Stimulated activated effector memory CD8-positive, alpha-beta T cell treated with anti-CD3 and anti-CD28 coated beads, Interleukin-12 subunit alpha, Interleukin-12 subunit beta, amount 100 ng/mL, for 72 hours (primary cell): ENCODE results near the gene EXT2.

Experiments
- ATAC-seq: fragments of 150-1000 bp; cut with Tn5 transposase; 2 replicates; pipeline ENCODE4 v1.10.0; 2021
- DNase-seq, 2 donors: peaks; one replicate each; pipeline ENCODE4 v3.0.0; 2021 to 2022; ENCODE audit warnings: low spot score in 2 of 2
- H3K27ac Mint-ChIP-seq: one replicate; pipeline ENCODE4 v1.8.0; 2022; ENCODE audit warnings: mild to moderate bottlenecking, mixed read lengths
- H3K36me3 Mint-ChIP-seq: one replicate; pipeline ENCODE4 v1.8.0; 2022; ENCODE audit warnings: mild to moderate bottlenecking, mixed read lengths
- H3K4me1 Mint-ChIP-seq: one replicate; pipeline ENCODE4 v1.8.0; 2022; ENCODE audit warnings: mixed read lengths
- H3K4me3 Mint-ChIP-seq: one replicate; pipeline ENCODE4 v1.8.0; 2022; ENCODE audit warnings: mild to moderate bottlenecking, mixed read lengths
- H3K9me3 Mint-ChIP-seq: one replicate; pipeline ENCODE4 v1.8.0; 2022; ENCODE audit warnings: mixed read lengths

EXT2 gene

DNA sequence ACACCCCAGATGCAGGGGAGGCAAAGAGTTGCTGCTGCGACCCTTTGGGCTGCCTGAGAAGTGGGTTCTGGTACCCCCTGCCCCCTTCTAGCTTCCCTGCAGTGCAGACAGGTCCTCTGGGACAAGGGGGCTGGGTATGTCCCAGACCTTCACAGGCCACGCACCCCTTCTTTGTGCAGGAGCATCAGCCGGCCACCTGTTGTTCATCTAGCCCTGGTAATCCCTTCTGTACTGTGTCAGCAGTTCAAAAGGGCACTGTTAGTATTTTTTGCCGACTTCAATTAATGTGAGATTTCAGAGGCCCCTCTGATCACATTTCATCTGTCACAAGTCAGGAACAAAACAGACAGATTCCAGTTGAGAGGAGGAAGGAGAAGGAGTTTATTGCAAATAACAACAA, 164.6 kb downstream of the EXT2 start:
- Mint-ChIP-seq H3K4me1 (peaks cover 32% of the 10 kb centered on the region), H3K27ac (no peak overlapping the region), H3K9me3 (no peaks in the 10 kb centered on the region), H3K4me3 (no peak overlapping the region), H3K36me3 (no peaks in the 10 kb centered on the region)
- DNase-seq = no peak
- no peak for ATAC-seq

DNA sequence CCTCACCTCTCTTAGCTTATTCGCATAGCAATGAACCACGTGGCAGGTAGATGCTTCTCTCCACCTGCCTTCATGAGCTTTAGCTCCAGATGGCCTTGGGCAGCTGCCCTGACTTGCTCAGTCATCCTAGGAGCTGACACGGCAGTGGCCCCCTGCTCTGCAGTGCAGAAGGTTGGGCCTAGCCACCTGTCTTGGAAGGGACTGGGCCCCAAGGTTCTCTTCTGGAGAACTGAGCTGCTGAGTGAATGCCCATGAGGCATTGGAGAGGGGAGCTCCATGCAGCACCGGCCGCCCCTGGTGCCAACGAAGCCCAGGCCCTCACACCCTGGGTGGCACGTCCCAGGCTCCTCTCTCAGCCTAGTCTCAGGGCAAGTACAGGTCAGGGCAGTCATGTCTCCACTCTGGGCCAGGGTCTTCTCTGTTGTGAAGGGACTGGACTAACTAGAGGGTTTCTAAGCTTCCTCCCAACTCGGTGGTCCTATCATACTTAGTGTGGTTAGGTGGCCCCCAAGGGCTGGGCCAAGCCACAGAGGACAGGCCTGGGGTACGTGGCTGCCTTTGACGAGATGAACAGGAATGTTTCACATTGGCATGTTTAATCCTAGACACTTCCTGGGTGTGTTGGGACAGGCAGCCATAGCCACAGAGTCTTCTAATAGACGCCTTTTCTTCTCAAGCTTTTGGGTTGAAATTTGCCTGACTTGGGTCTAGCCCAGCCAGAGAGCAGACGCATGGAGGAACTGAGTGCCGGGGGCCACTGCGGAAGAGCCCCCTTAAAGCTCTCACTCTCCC, 166.5 kb downstream of the EXT2 start:
- Mint-ChIP-seq H3K27ac (no peak overlapping the region), H3K36me3 (no peaks in the 10 kb centered on the region)
- ATAC-seq = no peak

DNA sequence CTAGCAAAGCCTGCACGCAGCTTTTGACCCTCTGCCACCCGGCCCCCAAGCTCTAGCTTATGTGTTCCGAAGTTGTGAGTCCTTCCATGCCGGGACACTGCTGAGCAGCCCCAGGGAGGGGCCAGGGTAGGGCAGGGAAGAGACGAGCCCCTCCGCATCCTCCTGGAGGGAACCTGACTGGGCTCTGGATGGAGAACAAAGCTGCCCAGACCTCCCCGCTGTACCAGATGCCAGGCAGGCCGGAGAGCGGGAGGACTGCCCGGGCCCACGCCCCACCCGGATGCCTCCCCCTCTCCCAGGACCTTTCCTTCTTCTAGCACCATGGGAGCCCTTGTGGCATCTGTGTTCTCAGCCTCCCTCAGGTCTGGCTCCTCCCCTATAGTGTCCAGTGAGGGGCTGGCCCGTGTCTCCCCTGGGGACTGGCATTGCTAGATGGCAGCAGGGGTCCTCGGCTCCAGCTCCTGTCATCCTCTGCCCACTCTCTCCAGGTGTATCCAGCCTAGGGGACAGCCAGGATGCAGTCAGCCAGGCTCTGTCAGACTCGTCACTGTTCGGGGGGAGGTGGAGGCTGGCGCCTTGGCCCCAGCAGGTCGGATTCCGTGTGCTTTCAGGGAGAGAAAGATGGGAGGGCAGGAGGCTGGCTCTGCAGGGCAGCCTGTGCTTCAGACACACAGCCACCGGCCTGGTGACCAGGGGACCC, 168.4 kb downstream of the EXT2 start:
- Mint-ChIP-seq H3K9me3 (no peaks in the 10 kb centered on the region), H3K27ac (no peak overlapping the region), H3K4me3 (no peak overlapping the region)

More for the DNA sequence above, 166.5 kb downstream of the EXT2 start:
- Mint-ChIP-seq H3K9me3 (no peaks in the 10 kb centered on the region), H3K4me1 (peaks cover 30% of the 10 kb centered on the region), H3K4me3 (no peak overlapping the region)
- no peak for DNase-seq

DNA sequence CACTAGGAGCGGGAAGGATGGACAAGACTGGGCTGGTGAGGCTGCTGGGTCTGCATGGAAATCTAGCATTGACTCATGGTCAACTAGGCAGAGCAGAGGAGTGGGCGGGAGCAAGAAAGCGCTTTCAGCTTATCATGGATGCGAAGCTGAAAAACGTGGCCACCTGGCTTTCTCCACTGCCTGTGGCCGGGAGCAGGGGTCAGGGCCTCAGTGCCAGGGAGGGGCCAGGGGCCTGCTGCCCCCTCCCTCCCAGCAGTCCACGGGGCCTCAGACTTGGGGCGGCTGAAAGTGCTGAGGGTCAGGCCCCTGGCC, 168.9 kb downstream of the EXT2 start:
- no peak for DNase-seq
- ATAC-seq = no peak
- Mint-ChIP-seq H3K9me3 (no peaks in the 10 kb centered on the region), H3K4me3 (no peak overlapping the region), H3K27ac (no peak overlapping the region), H3K4me1 (peaks cover 6% of the 10 kb centered on the region), H3K36me3 (no peaks in the 10 kb centered on the region)

More for the DNA sequence above, 168.4 kb downstream of the EXT2 start:
- ATAC-seq = no peak
- Mint-ChIP-seq H3K4me1 (peaks cover 11% of the 10 kb centered on the region), H3K36me3 (no peaks in the 10 kb centered on the region)
- DNase-seq = no peak

DNA sequence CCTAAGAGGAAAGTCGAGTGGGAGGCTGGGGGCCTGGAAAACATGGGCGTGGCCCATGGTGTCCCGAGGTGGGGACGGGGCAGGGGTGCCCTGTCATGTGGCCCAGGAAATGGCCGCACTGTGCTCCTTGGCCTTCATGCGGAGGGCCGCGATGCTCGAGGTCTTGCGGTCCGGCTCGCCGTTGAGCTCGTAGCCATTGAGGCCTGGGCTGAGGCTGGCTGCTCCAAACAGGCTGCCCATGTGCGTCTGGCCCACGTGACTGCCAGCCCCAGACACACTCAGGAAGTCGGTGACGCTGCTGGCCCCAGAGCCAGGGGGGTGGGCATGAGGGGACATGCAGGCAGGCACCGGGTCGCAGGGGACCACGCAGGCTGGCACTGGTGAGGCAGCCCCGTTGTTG, 169.3 kb downstream of the EXT2 start:
- Mint-ChIP-seq H3K9me3 (no peaks in the 10 kb centered on the region), H3K4me3 (no peak overlapping the region), H3K4me1 (peaks cover 2% of the 10 kb centered on the region), H3K36me3 (no peaks in the 10 kb centered on the region), H3K27ac (no peak overlapping the region)
- DNase-seq (no peak), ATAC-seq (no peak)

DNA sequence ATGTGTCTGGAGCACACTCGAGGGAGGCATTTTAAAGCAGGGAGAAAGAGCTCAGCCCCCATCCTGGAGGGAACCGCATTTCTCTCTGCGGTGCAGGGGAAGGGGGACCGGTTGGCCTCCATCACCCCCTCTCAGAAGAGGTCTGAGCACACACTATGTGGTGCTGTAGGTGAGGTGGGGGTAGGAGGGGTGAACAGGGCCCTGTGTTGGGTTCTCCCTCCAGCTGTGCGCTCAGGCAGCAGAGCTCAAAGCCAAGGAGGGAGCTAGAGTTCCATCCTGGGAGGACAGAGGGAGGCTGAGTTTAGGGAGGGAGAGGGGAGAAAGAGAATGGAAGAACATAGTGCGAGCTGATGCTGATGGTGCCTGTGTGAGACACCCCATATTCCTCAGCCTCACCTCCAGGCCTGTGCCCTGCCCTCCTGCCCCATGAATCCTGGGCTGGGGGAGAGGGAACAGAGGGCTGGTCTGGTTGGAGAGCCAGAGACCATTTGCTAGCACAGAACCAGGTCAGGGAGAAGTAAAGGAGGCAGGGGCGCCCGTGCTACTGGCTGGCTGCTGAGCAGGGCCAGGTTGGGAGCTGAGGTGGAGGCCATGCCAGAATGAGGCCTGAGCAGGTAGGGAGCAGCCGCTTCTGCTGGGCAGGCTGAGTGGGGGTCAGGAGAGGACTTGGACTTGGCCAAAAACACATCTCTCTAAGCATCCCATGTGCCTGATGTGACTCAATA, 170.7 kb downstream of the EXT2 start:
- no peak for ATAC-seq
- no peaks in the 10 kb centered on the region for H3K4me1 Mint-ChIP-seq
- no peak overlapping the region for H3K27ac Mint-ChIP-seq

DNA sequence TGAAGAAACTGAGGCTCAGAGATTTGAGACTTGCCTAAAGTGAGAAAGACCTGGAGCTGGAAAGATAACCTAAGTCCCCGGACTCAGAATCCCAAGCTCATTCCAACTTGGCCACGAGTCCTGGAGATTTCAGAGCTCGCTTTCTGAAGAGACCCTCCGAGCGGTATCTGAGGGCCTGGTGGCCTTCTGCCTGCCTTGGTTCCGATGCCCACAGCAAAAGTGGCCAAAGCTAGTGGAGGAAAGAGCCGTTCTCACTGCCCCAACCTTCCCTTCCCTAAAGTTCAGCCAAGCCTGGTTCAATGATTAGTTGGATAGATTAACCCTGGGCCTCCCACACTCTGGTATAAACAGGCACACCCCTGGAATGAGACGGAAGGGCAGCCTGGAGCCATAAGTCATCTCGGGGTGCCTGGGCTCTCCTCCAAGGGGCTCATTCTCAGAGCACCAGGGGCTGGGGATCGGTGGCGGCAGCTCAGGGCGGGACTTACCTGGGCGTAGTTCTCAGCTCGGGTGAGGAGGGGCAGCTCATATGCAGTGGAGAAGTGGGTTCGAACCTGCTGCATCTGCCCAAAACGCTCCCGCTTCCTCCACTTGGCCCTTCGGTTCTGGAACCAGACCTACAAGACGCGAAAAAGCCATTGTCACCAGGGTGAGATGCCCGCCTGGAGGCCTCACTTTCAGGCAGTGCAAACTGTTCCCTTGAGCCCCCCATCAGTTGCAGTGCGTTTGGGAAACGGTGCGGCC, 171.7 kb downstream of the EXT2 start:
- no peak overlapping the region for H3K4me3 Mint-ChIP-seq
- H3K36me3 Mint-ChIP-seq = no peaks in the 10 kb centered on the region
- H3K9me3 Mint-ChIP-seq = no peaks in the 10 kb centered on the region
- H3K27ac Mint-ChIP-seq = no peak overlapping the region
- ATAC-seq (no peak), DNase-seq (no peak)
- H3K4me1 Mint-ChIP-seq = no peaks in the 10 kb centered on the region

More for the DNA sequence above, 170.7 kb downstream of the EXT2 start:
- no peak for DNase-seq
- no peaks in the 10 kb centered on the region for H3K9me3 Mint-ChIP-seq
- H3K36me3 Mint-ChIP-seq = no peaks in the 10 kb centered on the region
- H3K4me3 Mint-ChIP-seq = no peak overlapping the region

DNA sequence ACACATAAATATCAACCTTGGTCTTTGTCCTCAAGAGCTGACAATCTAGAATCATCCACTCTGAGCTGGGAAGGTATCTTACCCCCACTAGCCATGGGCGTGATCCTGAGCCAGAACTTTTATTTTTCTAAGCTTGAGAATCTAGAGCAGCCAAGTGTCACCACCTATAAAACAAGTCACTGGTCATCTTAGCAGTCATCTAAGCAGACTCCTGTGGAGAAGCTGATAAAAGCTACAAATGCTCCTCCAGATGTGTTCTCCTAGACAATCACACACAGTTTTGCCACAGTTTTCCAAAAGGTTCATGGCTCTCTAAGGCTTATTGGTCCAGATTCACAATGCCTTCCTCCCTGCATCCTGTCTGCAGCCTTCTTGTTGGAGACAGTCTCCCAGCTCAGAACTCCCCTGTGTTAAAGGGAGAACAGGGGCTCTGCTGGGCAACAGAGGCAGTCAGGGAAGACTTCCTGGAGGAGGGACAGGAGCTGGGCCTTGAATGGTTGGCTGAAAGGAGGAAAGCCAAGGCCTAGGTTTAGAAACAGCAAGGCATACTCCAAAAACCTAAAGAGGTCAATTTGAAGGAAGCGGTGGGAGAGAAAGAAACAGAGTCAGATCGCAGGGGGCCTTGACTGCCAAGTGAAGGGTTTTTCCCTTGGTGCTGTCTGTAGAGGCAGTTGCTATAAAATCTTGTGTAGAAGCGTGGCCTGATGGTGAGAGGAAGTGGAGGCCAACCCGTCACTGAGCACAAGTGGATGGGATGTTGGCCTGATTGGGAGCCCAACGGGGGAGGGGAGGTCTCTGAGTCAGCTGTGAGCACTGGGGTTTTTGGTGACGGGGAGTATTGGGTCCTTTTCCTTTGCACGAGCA, 172.5 kb downstream of the EXT2 start:
- H3K36me3 Mint-ChIP-seq = no peaks in the 10 kb centered on the region
- ATAC-seq = no peak
- DNase-seq = no peak
- no peak overlapping the region for H3K4me3 Mint-ChIP-seq
- H3K9me3 Mint-ChIP-seq = no peaks in the 10 kb centered on the region
- no peak overlapping the region for H3K27ac Mint-ChIP-seq
- no peaks in the 10 kb centered on the region for H3K4me1 Mint-ChIP-seq

DNA sequence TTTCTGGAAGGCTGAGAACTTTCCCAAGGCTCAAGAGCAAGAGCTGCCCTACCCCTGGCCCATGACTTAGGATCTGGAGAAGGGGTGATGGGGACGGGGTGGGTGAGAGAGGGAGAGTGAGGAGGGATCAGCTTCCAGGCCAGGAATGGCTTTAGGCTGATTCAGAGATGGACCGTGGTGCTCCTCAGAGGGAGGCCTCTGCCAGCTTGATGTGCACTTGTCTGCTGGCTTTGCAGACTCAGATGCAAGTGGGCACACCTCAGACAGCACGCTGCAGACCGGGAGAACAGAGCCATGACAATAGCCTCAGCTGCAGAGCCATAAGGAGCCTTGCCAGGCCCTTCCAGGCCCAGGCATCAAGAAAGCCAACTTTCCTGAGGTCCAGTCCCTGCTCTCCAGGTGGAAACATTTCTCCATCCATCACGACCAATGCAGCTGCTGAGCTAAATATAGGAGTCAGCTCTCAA, 173.2 kb downstream of the EXT2 start:
- no peak for DNase-seq
- H3K4me3 Mint-ChIP-seq = no peak overlapping the region

DNA sequence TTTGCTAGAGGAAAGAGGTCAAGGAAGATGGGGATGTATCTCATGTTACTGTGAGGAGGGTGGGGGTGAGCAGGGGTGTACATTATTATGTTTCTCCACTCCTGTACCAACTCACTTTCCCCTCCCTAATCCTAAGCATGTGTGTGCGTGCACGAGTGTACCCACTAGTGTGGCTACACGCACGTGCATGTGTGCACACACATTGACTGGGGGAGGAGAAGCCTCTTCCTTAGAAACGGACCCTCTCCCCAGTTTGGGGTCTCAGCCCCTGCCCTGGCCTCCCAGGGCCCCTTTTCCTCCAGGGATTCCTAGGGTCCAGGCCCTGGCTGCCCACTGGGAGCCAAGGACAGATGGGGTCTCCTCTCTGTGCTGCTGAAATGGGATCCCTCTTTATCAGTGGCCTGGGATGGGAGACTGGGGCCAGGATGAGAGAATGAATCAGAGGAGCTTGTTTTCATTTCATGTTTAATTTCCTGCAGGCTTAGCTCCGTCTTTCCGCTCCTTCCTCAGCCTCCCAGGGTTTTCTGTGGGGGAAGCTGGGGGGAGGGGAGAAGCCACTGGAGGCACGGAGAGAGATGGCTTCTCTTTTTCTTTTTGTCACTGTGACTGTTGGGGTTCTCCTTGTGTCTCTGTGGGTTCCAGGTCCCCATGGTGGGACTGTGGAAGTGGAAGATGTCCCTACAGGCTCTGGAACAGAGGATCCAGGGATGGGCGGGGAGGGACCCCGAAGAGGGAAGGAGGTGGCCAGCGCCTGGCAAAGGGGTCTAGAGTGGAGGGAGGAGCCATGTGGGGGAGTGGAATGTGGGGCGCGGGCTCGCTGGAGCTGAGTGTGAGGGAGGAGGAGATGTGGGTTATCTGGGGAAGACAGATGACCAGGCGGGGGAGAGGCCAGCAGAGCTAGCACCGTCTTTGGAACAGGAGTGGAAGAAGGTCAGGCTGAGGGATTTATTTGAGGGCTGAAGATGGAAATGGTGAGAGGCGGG, 174.2 kb downstream of the EXT2 start:
- no peak overlapping the region for H3K27ac Mint-ChIP-seq
- DNase-seq = no peak
- no peak overlapping the region for H3K4me3 Mint-ChIP-seq
- H3K36me3 Mint-ChIP-seq = no peaks in the 10 kb centered on the region
- H3K9me3 Mint-ChIP-seq = no peaks in the 10 kb centered on the region
- H3K4me1 Mint-ChIP-seq = no peaks in the 10 kb centered on the region
- no peak for ATAC-seq

More for the DNA sequence above, 173.2 kb downstream of the EXT2 start:
- ATAC-seq = no peak
- Mint-ChIP-seq H3K9me3 (no peaks in the 10 kb centered on the region), H3K4me1 (no peaks in the 10 kb centered on the region), H3K36me3 (no peaks in the 10 kb centered on the region), H3K27ac (no peak overlapping the region)

DNA sequence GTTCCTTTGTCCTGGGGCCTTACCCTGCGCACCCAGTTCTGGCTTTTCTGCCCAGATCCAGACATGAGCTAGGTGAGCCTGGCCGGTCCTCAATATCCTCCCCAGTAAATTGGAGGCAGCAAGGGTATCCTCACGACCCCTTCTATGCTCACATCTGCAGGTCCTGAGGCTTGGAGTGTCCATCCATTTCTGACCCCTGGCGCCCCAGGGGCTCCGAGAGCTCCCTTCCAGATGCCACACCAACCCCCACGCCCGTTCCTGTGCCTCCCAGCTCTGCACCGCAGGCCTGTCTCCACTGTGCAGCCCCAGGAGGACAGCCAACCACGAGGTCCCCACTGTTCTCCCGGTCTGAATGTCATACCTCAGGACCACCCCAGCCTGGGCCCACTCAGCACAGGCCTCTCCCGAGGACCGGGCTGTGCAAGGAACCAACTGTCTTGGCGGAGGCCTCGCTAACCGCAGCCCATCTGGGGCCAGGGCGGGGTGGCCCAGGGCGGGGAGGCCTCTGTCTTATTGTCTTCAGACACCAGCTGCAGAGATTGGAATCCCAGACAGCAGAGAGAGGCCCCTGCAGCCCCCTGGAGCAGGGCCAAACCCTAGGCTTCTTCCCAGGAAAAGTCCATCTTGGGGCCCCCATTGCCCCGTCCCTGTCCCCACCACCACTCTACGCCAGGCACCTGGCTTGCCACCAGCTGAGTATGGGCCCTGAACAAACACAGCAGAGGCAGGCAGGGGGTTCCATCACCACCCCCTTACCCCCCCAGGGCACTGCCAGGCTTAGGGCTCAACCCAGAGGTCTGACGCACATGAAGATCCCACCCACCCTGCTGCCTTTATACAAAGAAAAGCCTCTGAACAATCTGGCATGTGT, 175.2 kb downstream of the EXT2 start:
- H3K36me3 Mint-ChIP-seq = no peaks in the 10 kb centered on the region
- no peak overlapping the region for H3K4me3 Mint-ChIP-seq
- H3K27ac Mint-ChIP-seq = no peak overlapping the region
- DNase-seq (no peak), ATAC-seq (no peak)
- no peaks in the 10 kb centered on the region for H3K9me3 Mint-ChIP-seq
- no peaks in the 10 kb centered on the region for H3K4me1 Mint-ChIP-seq

DNA sequence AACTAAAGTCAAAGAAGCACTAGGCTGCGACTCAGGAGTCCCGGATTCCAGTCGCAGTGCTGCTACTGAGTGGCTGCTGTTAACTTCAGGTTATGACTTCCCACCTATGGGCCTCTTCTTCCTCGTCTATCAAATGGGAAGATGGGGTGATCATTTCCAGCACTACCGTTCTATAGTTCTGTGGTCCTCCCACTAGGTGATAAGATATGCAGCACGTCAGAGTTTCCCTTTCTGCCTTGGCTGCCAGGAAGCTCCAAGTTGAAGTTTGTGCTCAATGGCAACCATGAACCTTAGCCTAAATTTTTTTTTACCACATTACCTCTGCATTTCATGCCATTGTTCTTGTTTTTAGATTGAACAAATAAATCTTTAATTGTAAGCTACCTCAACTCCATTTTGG, 175.8 kb downstream of the EXT2 start:
- no peaks in the 10 kb centered on the region for H3K4me1 Mint-ChIP-seq
- H3K27ac Mint-ChIP-seq = no peak overlapping the region
- H3K9me3 Mint-ChIP-seq = no peaks in the 10 kb centered on the region
- no peak for ATAC-seq
- no peaks in the 10 kb centered on the region for H3K36me3 Mint-ChIP-seq
- no peak overlapping the region for H3K4me3 Mint-ChIP-seq
- DNase-seq = no peak

DNA sequence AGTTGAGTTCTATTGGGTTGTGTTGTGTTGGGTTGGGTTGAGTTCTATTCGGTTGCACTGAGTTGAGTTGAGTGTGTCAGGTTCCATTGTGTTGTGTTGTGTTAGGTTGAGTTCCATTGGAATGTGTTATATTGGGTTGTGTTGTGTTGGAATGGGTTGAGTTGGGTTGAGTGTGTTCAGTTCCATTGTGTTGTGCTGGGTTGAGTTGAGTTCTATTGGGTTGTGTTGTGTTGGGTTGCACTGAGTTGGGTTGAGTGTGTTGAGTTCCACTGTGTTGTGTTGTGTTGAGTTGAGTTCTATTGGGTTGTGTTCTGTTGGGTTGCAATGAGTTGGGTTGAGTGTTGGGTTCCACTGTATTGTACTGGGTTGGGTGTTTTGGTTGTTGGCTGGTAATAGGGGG, 178.9 kb downstream of the EXT2 start:
- H3K4me3 Mint-ChIP-seq = no peak overlapping the region
- H3K9me3 Mint-ChIP-seq = no peaks in the 10 kb centered on the region
- no peaks in the 10 kb centered on the region for H3K4me1 Mint-ChIP-seq
- H3K36me3 Mint-ChIP-seq = no peaks in the 10 kb centered on the region
- no peak overlapping the region for H3K27ac Mint-ChIP-seq
- ATAC-seq (no peak), DNase-seq (no peak)
